Muscle of leg (tissue), 11 donors: ENCODE measurements around the gene CCS. TPM values are rescaled to one million over a fixed set of nuclear protein-coding genes. Genes with fewer than 3 reads are reported as not detected.
"Not testable (repeated sequence)": the region's sequence is repeated elsewhere in the genome, so short reads cannot be mapped to it uniquely, and the experiment has no call there.

Experiments
- DNase-seq: peaks from one replicate; pipeline ENCODE4 v3.0.0; 2013
- H3K27ac ChIP-seq: one replicate; pipeline ENCODE4 v1.5.1; 2013; ENCODE audit warnings: mild to moderate bottlenecking, low read length, control low read depth
- H3K27me3 ChIP-seq: one replicate; pipeline ENCODE4 v1.6.1; 2013; ENCODE audit warnings: low read length; ENCODE audit not compliant: control insufficient read depth, insufficient read depth
- H3K36me3 ChIP-seq: one replicate; pipeline ENCODE4 v1.6.1; 2013; ENCODE audit warnings: low read length; ENCODE audit not compliant: control insufficient read depth, insufficient read depth
- H3K4me1 ChIP-seq: one replicate; pipeline ENCODE4 v1.6.1; 2013; ENCODE audit warnings: low read length; ENCODE audit not compliant: control insufficient read depth, insufficient read depth
- H3K4me3 ChIP-seq: one replicate; pipeline ENCODE4 v1.5.1; 2013; ENCODE audit warnings: low read length, control low read depth
- H3K9me3 ChIP-seq: replicated peaks from 2 replicates; pipeline ENCODE4 v1.6.1; 2013; ENCODE audit warnings: low read depth, low read length; ENCODE audit not compliant: control insufficient read depth
- WGBS: methylation state at CpG from one replicate; pipeline ENCODE4 v1.1.5; 2013; ENCODE audit warnings: missing lambda C conversion rate; ENCODE audit not compliant: insufficient coverage; 5-methylcytosine and 5-hydroxymethylcytosine counted together
- polyA plus RNA-seq, 8 donors: library from polyadenylated mRNA; unstranded; fragments of 120-200 nt; gene quantifications; one replicate each; pipeline versions ENCODE4 v1.2.1 to v1.2.3, GENCODE V29; 2013; ENCODE audit warnings: inconsistent platforms in 1 of 8, low replicate concordance in 1 of 8; ENCODE audit not compliant: insufficient read length in 8 of 8, insufficient read depth in 1 of 8
- total RNA-seq: library from RNA; stranded (reverse); fragments of 120-200 nt; gene quantifications from one replicate; pipeline ENCODE4 v1.2.4, GENCODE V29; 2013

Gene CCS
- total and polyA plus RNA-seq, 9 donors, result 30.1 to 49.2 (median 38.1) TPM

DNA sequence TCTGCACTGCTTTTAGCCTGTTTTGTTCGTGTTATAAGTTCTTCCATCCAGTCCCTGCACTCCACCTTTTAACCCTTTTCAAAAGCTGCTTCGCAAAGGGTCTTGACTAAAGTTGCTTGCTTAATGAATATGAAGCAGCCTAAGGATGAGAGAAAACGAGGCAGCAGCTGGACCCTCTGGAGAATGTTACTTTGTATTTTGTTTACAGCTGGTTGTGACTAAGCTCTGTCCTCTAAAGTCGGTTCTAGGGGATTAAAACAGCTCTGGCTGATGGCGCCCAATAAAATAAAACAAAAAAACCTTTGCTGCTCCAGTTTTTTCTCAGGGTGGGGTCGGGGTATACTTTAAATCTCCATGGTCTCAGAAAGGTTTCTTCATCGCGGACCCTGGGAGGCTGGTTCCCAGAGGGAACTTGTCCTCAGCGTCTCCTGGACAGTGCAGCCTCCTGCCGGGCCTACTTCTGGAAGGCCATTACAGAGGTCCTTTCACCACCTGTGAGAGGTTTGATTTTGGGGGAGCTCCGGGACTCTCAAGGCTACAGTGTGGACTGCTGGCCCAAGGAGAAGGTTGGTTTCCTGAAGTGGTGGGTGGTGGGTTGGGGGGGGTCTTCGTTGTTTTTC lies 44.7 kb downstream of the CCS start:
- Histone ChIP-seq H3K27me3 (no peaks in the 10 kb centered on the region), H3K9me3 (no peaks in the 10 kb centered on the region), H3K4me3 (peak overlapping the region; percentile 60), H3K36me3 (peaks cover 32% of the 10 kb centered on the region), H3K4me1 (peaks cover 31% of the 10 kb centered on the region), H3K27ac (peak overlapping the region; percentile 87)
- WGBS, result 8% methylated on average over 2 of the region's 12 CpGs
- DNase-seq, result no peak

DNA sequence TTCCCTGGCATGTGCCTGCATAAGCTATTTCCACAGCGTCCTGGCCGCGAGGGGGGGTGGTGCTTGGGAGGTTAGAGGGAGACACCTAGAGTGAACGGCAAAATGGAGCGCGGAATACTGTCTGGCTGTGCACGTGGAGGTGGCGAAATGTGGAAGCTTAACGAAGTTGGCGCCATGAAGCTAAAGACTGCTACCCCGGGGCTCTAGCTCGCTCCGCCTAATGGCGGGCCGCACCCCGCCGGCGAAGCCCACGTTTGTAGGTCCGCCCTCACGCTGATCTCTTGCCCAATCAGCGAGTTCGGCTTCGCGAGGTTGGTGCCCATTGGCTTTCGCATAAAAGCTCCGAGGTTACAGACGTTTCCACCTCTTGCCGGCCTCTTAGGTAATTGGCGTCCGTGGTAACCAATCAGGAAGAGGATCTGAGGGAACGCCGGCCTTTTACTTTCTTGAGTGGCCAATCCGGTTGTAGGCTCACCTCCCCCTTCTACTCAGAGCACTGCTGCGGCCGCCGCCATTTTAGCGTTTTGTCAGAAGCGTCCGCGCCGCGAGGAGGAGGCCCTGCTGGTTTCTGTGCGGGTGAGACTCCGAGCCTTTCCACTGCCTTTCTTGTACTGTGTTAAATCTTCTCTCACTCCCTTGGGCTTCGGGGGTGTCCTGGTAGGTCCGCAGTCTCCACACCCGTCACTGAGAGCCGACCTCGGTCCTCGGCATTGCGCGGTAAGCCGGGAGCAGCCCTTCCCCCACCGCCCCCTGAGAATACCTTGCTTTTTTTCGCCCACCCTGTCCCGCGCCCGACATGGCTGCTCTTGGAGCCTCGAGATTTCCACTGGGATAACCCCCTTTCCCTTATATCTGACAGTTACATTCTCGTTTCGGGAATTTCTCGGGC lies 45.4 kb downstream of the CCS start, which contains the start of gene RBM4:
Gene RBM4 (plus strand): TSS at position 527 of the 889 bp plus-strand sequence. CDS start 1,009 bp downstream, outside the sequence.
- peak within 1 kb of the TSS; percentile 99 for H3K27ac ChIP-seq
- H3K4me1 ChIP-seq, result peaks cover 35% of the 10 kb centered on the region
- peak within 1 kb of the TSS; percentile 76 for H3K4me3 ChIP-seq
- H3K36me3 ChIP-seq, result peaks cover 31% of the 10 kb centered on the region
- under 1% methylated on average over 60 of the region's 63 CpGs for WGBS
- H3K9me3 ChIP-seq, result no peaks in the 10 kb centered on the region
- DNase-seq, result peak; percentile 100
- H3K27me3 ChIP-seq, result no peaks in the 10 kb centered on the region

DNA sequence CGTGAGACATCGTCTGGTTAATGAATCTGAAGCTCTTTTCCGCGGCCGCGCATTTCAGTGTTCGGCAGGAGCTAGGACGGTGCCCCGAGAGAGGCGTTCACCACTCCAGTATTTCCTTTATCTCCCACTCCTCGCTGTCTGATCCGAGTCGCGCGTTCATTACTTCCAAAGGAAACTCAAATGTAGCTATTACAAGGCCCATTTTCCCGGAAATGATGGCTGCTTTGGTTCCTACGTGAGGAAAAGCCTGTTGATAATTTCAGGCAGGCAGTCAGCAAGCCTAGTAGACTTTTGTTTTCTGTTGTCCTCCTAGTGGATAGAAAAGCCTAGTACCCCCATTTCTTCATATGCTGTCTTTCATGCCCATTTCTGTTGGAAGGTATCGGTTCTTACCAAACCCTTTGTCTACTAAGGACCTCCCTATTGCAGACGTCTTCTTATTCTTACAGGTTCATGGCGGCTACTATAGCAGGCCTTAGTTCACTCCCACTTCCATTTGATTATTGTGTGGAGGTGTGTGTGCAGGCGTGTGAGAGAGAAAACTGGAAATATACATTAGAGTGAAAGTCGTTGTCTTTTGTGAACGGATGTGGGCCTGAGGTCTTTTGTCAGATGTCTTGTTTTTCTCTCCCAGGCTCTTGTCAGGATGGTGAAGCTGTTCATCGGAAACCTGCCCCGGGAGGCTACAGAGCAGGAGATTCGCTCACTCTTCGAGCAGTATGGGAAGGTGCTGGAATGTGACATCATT lies 46.3 kb downstream of the CCS start:
- DNase-seq, result peak; percentile 75
- peaks cover 43% of the 10 kb centered on the region for H3K4me1 ChIP-seq
- WGBS, result 0% methylated on average over 16 of the region's 27 CpGs

DNA sequence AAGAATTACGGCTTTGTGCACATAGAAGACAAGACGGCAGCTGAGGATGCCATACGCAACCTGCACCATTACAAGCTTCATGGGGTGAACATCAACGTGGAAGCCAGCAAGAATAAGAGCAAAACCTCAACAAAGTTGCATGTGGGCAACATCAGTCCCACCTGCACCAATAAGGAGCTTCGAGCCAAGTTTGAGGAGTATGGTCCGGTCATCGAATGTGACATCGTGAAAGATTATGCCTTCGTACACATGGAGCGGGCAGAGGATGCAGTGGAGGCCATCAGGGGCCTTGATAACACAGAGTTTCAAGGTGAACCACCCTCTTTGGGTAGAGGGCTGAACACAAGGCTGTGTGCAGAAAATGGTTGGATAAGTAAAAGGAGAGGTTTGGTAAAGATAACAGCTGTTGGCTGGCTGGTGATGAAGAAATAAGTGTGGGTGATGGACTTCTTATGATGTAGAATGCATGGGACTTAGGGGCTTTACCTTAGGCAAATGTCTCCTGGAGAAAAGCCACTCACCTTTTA lies 46.9 kb downstream of the CCS start:
- DNase-seq, H3K27ac ChIP-seq, H3K27me3 ChIP-seq, H3K9me3 ChIP-seq: not testable (repeated sequence)
- WGBS, result 84% methylated on average over 2 of the region's 10 CpGs
- Histone ChIP-seq H3K36me3 (peaks cover 41% of the 10 kb centered on the region), H3K4me3 (peak overlapping the region; percentile 76), H3K4me1 (peaks cover 45% of the 10 kb centered on the region)

More for the DNA sequence above, 46.3 kb downstream of the CCS start:
- Histone ChIP-seq H3K27me3 (no peaks in the 10 kb centered on the region), H3K9me3 (no peaks in the 10 kb centered on the region), H3K27ac (peak overlapping the region; percentile 99), H3K36me3 (peaks cover 36% of the 10 kb centered on the region), H3K4me3 (peak overlapping the region; percentile 76)

DNA sequence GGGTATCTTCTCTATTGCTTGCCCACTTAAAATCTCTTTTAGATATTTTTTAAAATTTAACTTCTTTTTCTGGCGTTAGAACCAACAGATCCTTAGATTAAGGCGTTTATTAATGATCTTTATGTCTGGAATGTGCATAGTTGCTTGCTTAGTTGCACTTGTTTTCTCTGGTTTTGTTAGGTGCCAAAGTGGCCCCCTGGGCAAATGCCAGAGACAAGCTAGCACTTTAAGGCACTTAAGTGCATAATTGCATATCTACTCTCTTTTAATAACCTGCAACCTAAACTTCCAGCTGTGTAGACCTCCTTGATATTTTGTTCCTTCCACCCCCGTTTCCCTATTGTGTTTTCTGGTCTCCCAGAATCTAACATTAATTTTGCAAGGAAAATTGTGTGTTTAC lies 48.8 kb downstream of the CCS start:
- Histone ChIP-seq H3K4me1 (peaks cover 48% of the 10 kb centered on the region), H3K27me3 (no peaks in the 10 kb centered on the region), H3K27ac (no peak overlapping the region), H3K4me3 (peak overlapping the region; percentile 8), H3K36me3 (peaks cover 60% of the 10 kb centered on the region), H3K9me3 (no peaks in the 10 kb centered on the region)
- WGBS, result no CpG with 5 or more reads among the region's 3 CpGs
- DNase-seq, result no peak

DNA sequence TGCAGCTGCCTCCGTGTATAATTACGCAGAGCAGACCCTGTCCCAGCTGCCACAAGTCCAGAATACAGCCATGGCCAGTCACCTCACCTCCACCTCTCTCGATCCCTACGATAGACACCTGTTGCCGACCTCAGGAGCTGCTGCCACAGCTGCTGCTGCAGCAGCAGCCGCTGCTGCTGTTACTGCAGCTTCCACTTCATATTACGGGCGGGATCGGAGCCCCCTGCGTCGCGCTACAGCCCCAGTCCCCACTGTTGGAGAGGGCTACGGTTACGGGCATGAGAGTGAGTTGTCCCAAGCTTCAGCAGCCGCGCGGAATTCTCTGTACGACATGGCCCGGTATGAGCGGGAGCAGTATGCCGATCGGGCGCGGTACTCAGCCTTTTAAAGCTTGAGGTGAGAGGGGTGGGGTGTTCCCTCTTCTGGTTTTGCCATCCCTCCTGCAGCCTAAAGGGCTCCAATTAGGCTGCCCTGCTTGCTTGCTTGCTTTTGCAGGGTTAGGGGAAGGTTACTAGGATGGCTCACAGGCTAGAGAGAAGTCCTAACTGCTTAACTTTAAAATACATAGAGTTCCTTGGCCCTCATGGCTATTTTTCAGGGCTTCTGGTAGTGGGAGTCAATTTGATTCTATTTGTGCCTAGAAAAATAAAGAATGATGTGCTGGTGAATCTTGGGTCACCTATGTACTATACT lies 50.9 kb downstream of the CCS start:
- Histone ChIP-seq H3K27me3 (no peaks in the 10 kb centered on the region), H3K9me3 (no peaks in the 10 kb centered on the region), H3K4me3 (no peak overlapping the region), H3K27ac (peak overlapping the region; percentile 65), H3K36me3 (peaks cover 73% of the 10 kb centered on the region), H3K4me1 (peaks cover 37% of the 10 kb centered on the region)
- DNase-seq, result no peak
- WGBS, result 81% methylated on average over 24 of the region's 24 CpGs

DNA sequence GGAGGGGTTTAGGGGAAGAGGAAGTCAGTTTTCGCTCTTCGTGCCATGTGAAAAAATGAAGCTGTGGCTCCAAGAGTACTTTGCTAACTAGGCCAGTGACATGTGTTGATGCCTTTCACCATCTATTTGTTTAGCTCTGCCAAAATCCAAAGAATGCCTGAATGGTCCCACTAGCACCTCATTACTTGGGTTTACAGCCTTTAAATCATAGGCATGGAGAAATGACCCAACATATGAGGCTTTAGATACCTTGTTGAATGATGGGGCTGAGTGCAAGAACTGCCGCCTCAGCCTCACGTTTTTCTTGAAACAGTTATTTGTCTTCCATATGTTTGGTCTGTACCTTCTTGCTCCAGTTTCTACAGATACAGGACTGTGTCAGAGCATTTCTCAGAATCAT lies 53.8 kb downstream of the CCS start:
- Histone ChIP-seq H3K27me3 (no peaks in the 10 kb centered on the region), H3K4me1 (peaks cover 20% of the 10 kb centered on the region), H3K4me3 (no peak overlapping the region), H3K36me3 (peaks cover 77% of the 10 kb centered on the region), H3K9me3 (no peaks in the 10 kb centered on the region), H3K27ac (no peak overlapping the region)
- WGBS, result no CpG with 5 or more reads among the region's 4 CpGs
- no peak for DNase-seq

DNA sequence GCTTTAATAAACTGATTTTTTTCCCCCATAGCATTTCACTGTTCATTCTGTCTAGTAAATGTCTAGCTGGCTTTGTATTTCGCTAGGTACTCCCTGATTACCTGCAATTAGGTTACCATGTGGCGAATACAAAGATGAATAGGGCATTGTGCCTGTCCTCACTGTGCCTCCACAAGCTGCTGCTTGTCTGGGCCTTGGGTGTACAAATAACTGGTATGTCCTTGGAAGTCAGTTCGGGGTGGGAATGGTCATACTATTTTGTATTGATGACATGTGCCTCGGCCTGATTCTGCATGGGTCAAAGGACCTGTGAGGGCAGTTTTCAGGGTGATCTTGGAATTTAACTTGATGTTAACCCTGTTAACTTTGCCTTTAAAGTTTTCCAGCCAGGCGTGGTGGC lies 56.9 kb downstream of the CCS start:
- peaks cover 3% of the 10 kb centered on the region for H3K4me1 ChIP-seq
- H3K4me3 ChIP-seq, result no peak overlapping the region
- no peaks in the 10 kb centered on the region for H3K9me3 ChIP-seq
- H3K27me3 ChIP-seq, result no peaks in the 10 kb centered on the region
- DNase-seq, result no peak
- H3K36me3 ChIP-seq, result peaks cover 65% of the 10 kb centered on the region
- WGBS, result 98% methylated on average over 4 of the region's 5 CpGs
- no peak overlapping the region for H3K27ac ChIP-seq

DNA sequence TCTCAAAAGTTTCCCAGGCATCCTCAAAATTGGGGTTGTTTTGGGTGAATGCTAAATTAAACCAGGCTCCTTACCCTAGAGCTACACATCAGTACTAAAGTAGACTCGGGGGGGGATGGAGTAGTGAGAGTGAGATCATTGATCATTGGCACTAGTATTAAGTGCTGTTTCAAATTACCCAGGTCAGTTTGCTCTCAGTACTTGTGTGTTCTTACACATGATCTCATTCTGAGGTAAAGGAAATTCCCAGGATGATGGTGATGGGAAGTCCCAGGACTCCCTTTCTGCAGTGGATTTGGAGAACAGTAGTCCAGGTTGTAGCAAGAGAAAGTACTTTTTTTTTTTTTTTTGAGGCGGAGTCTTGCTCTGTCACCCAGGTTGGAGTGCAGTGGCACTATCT lies 58.0 kb downstream of the CCS start:
- H3K4me3 ChIP-seq, result no peak overlapping the region
- H3K4me1 ChIP-seq, result no peaks in the 10 kb centered on the region
- H3K36me3 ChIP-seq, result peaks cover 54% of the 10 kb centered on the region
- no peaks in the 10 kb centered on the region for H3K9me3 ChIP-seq
- no CpG with 5 or more reads among the region's 2 CpGs for WGBS
- no peak overlapping the region for H3K27ac ChIP-seq
- no peak for DNase-seq
- H3K27me3 ChIP-seq, result no peaks in the 10 kb centered on the region
